Upper lobe of left lung (tissue), 4 donors: ENCODE measurements around the gene SRGAP2C.
"Not testable (repeated sequence)": the region's sequence is repeated elsewhere in the genome, so short reads cannot be mapped to it uniquely, and the experiment has no call there.

Experiments used
- CTCF ChIP-seq, 6 experiments: fragments of 450-650 bp in 4 of 6; fragments of 200-600 bp in 2 of 6; sonication (generic) in 2 of 6; IDR thresholded peaks; one replicate each; pipeline ENCODE4 v1.5.1; 2016 to 2019; ENCODE audit warnings: antibody characterized with exemption in 6 of 6
- POLR2AphosphoS5 ChIP-seq, 2 donors: sonication (generic); formaldehyde crosslinking; IDR thresholded peaks; one replicate each; pipeline ENCODE4 v1.5.1; 2017; ENCODE audit warnings: antibody characterized with exemption in 2 of 2

- not testable (repeated sequence) for TF ChIP-seq CTCF, POLR2AphosphoS5 (IDR thresholded peaks at IDR 0.05)
Observed at GRCh38 chr1:121376986-121377385, 192.2 kb downstream of the SRGAP2C start.
